PFSK-1 (cell line): ENCODE data around the gene CPAMD8.

Experiments used
- POLR2AphosphoS5 ChIP-seq: IDR thresholded peaks from 2 replicates; pipeline ENCODE4 v1.6.1; 2012; ENCODE audit warnings: low read depth, mild to moderate bottlenecking, control low read depth, low read length, moderate library complexity
- REST ChIP-seq, 2 experiments: IDR thresholded peaks; 2 replicates each; pipeline versions ENCODE4 v1.6.1 to v1.8.0; 2011 to 2012; ENCODE audit warnings: low read depth in 2 of 2, low read length in 2 of 2, control low read depth in 1 of 2, inconsistent platforms in 1 of 2, mild to moderate bottlenecking in 1 of 2, moderate library complexity in 1 of 2; ENCODE audit not compliant: insufficient read depth in 1 of 2
- SIN3A ChIP-seq: IDR thresholded peaks from 2 replicates; pipeline ENCODE4 v1.6.1; 2012; ENCODE audit warnings: mild to moderate bottlenecking, low read length, moderate library complexity, borderline replicate concordance; ENCODE audit not compliant: insufficient read depth

- TF ChIP-seq REST (IDR thresholded peaks at IDR 0.05; ENCODE audit: insufficient read depth in 1 of 2, low read depth in 2 of 2, low read length in 2 of 2) (no peak), SIN3A (no peak), POLR2AphosphoS5 (no peak)
Observed at GRCh38 chr19:17031741-17032140, 5.1 kb upstream of the CPAMD8 start.
